ENCODE results near the gene PRKAR1A.

GRCh38 chr17:68576137-68576536, 63.9 kb downstream of the PRKAR1A start:
- no peak for TF ChIP-seq CTCF (IDR thresholded peaks at IDR 0.05)
- no peak for TF ChIP-seq POLR2AphosphoS5 (IDR thresholded peaks at IDR 0.05; ENCODE audit: low read depth, low read length)
- no peak for TF ChIP-seq REST (IDR thresholded peaks at IDR 0.05; ENCODE audit: insufficient read depth in 1 of 2, low read depth in 2 of 2, low read length in 1 of 2)
- TF ChIP-seq TCF7L2 (IDR thresholded peaks at IDR 0.05; ENCODE audit: low read depth, low read length) = no peak
